NCI-H146 treated with DMSO at 0.1 percent for 48 hours (cell line): Measurements from ENCODE around the gene PERCC1.
A peak's percentile ranks its signal among the peaks of the same experiment; 100 is the strongest.

Source experiments
- DNase-seq: peaks from one replicate; lab custom pipeline; 2025; ENCODE audit not compliant: unreplicated experiment; lab: John Stamatoyannopoulos, UW

The PERCC1 gene

DNA sequence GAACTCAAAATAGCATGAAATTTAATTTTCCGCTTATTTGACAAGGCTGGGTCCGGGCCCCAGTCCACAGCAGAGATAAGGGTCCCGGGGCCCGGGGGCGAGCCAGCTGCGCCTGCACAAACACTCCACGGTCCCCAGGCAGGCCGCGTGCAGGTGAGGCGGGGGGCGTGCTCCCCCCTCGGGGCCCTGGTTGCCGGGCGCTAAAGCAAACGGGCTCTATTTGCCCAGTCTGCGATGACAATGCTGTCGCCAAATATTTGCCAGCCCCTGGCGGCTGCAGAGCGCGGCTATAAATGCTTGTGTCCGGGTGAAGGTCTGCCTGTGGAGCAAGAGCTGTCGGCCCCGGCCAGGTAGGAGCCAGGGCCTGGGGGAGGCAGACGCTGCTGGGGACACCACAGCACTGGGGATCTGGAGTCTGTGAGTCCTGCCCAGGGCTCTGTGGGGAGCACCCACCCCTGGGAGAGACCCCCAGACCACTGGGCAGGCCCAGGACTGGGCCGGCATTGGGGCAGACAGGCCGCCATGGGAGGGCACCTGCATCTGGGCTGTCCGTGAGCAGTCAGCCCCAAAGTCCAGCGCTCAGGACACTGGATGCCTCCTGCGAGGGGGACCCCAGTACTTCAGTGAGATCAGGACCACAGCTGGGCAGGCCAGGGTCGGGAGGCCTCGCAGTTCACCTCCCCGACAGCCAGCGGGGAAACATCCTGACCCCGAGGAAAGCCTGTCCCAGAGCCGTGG, at the start of gene PERCC1:
TSS of gene PERCC1 (plus strand) at position 320 of the 738 bp plus-strand sequence. CDS start 1,516 bp downstream, outside the sequence.
- DNase-seq = peak; percentile 95

DNA sequence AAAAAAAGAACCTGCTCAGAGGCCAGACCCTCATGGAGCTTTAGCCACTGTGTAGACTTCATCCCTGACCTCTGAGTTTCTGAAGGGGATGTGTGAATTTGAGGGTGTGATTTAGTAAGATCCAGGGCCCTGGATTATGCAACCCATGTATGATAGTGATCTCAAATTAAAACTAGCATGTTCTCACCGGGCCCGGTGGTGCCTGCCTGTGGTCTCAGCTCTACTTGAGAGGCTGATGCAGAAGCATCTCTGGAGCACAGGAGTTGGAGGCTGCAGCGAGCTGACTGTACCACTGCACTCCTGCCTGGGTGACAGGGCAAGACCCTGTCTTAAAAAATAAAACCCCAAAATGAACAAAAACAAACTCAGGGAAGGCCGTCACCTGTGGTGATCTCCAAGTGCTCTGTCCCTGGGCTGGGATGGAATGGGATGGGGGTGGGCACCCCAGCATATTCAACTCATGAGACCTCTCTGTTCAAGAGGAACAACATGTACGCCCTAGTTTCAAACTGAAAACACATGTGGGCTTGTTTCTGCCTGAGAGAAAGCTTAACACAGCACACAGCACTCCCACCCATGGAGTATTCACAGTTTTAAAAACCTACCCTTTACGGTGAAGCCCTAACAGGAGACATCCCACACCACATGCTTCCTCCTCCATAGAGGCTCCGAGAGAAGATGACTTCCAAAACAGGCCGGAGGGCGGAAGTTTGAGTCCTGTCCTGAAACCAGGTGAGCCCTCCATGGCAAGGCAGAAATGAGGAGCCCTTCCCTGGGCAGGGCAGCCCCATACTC, 49.1 kb upstream of the PERCC1 start:
- no peak for DNase-seq

DNA sequence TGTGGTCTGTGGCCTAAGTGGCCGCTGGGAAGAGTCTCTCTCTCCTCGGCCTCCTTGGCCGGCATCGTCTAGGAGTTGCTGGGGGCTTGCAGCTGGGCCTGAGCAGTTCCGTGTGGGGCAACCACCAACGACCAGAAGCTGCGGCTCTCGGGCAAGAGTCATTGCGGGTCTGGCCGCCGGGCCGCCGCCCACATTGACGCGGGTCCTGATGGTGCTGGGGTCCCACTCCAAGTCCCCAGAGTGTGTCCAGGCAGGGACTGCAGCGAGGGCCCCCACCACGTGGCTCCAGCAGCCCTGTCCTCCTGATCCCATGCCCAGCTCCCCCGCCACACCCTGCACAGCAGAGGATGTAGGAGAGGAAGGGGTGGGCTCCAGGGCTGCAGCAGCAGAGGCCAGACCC, 47.3 kb upstream of the PERCC1 start:
- DNase-seq = no peak

DNA sequence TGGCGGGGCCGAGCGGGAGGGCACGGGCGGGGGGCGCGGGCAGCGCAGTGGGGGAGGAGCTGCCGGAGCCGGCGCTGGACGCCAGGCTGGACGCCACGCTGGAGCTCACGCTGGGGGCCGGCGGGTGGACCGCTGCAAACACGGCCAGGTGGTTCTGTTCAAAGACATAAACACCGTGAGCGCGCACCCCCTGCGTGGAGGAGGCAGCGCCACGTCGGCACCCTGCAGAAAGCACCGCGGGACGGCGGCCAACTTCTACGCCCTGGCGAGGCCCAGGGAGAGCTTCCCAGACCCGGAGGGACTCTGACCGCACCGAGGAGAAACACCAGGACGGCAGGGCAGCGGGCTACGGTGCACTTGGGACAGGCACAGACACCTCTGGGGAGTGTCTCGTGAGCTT, 45.6 kb upstream of the PERCC1 start:
- DNase-seq = no peak

DNA sequence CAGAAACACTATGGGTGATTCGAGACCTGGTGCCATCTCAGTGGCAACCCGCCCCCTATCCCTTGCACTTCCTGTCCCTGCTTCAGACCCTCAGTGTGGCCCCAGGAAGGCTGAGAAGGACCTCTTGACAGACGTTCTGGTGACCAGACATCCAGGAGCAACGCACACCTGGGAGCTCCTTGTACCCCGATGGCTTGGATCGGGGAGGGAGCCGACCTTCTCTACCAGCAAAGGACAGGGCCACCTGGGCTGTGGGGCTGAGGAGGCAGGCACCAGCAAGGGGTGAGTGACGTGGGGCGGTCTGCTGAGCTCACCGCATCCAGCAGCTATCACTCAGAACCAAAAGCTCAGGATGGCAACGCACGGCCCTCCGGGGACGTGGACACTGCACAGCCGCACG, 43.5 kb upstream of the PERCC1 start:
- no peak for DNase-seq

DNA sequence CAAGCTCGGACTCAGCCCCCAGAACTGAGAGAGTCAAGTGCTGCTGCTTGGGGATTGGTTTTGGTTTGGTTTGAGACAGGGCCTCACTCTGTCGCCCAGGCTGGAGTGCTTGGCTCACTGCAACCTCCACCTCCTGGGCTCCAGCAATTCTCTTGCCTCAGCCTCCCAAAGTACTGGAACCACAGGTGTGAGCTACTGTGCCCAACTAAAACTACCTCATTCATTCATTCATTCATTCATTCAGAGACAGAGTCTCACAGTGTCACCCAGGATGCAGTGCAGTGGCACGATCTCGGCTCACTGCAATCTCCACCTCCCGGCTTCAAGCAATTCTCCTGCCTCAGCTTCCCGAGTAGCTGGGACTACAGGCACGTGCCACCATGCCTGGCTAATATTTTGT, 41.1 kb upstream of the PERCC1 start:
- DNase-seq = no peak

DNA sequence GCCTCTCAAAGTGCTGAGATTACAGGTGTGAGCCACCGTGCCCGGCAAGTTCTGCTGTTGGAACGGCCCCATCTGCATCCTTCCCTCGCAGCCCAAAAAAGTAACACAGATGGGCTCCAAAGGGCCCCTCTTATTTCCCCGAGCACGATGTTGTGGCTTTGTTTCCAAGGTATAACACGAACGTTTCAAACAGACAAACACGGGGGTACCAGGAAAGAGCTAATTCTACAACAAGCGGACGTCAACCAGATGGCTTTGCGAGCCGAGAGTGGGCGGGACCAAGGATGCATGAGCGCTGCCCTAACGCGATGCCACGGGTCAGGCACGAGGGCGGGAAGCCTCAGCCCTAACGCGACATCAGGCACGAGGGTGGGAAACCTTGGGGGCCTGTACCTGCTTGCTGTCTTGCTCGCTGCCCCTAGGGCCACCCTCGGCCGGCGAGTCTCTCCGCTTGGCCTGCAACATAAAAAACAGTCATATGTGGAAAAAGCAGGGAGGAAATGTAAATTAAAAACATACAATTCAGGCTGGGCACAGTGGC, 40.6 kb upstream of the PERCC1 start:
- no peak for DNase-seq

DNA sequence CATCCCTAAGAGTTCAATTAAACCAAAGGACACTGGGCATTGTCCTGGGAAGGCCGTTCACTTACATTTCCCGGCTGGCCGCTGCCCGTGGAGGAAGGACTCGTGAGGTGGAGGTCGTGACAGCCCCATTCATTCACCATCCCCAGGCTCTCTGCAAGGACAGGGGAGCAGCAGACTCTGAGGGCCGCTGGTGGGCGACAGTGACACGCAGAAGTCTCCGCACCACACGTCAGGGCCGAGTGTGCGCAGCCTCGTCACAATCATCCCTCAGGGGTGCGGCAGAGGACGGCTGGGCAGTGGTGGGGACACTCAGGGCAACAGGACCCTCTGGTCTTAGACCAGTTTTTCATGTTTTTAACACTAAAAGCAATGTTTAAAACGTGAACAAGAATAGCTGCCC, 38.1 kb upstream of the PERCC1 start:
- DNase-seq = no peak

DNA sequence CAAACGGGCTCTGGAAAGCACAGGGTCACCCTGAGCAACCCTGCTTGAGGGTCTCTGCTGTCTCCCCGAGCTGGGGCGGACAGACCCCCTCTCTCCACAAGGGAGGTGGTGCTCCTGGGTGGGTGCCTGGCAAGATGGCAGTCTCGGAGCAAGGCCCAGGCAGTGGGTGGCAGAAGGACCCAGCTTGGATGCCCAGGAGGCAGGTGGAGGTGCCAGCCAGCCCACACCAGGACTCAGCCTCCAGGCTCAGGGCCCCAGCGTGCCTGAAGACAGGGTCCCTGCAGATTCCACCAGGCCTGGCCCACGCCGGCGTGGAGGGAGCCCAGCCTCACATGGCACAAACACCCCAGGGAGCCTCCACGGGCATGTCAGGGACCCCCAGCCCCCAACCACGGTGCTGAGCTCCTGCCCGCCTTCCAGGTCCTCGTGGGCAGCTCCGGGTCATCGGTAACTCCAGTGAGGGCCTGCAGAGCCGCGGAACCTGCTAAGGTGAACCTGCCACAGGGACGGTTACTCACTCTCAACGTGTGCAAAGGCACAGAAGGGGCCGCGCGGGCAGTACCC, 37.2 kb upstream of the PERCC1 start:
- no peak for DNase-seq

DNA sequence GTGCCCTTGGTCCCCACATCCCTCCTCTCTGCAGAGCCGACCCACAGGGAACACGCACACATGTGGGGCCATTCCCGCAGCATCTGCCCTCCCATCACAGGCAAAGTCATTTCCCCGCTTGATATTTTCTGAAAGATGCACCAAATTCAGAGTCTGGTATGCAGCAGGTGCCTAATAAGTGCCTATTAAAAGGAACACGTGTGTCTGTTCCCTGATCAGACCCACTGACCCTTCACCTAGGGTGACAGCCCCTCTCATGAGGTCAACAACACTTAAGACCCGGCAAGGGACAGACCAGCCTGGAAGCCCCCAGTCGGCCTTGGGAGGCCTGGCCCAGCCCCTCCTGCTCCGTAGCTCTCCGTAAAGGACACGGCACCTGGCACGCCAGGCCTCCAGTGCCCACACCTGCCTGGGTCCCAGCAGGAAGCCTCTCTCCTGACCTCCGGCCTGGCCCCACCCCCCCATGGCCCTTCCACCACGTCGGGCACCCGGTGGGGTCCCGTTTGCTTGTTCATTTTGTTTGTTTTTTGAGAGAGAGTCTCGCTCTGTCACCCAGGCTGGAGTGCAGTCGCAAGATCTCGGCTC, 36.4 kb upstream of the PERCC1 start:
- DNase-seq = no peak

DNA sequence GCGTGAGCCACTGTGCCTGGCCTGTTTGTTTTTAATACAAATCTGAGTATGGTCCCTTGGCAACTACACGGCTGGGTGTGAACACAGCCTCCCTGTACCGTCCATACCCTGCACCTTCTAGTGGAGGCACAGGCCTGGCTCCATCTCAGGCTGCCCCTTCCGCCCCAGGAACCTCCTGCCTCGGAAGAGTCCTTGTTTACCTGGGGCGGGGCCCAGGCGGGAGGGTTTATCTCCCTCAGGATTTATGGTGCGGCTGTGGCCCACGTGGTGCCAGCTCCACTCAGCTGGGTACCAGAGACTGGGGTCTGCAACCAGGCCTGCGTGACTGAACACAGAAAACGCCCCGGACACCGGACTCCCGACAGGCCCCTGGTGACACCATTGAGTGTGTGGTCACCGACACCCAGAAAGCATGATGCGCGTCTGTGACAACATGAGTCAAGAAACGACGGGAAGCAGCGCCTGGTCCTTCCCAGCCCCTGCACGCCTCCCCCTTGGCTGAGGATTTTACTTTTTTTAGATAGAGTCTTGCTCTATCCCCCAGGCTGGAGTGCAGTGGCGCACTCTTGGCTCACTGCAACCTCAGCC, 35.3 kb upstream of the PERCC1 start:
- DNase-seq = no peak

DNA sequence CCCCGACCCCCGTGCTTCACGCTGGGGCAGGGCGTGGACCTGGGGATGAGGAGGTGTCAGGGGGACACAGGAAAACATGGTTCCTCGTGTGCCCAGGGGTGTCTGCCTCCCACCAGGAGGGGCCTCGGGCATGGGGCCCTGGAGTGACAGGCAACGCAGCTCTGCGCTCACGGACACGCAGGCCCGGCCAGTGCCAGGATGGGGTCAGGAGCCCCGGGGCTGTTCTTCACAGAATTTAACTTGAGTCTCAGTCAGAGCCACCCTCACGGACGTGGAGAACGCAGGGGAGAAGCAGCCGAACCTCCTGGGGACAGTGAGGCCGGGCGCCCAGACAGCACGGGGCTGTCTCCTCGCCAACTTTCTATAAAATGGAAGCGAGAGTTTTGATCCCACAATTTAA, 33.1 kb upstream of the PERCC1 start:
- DNase-seq = no peak

DNA sequence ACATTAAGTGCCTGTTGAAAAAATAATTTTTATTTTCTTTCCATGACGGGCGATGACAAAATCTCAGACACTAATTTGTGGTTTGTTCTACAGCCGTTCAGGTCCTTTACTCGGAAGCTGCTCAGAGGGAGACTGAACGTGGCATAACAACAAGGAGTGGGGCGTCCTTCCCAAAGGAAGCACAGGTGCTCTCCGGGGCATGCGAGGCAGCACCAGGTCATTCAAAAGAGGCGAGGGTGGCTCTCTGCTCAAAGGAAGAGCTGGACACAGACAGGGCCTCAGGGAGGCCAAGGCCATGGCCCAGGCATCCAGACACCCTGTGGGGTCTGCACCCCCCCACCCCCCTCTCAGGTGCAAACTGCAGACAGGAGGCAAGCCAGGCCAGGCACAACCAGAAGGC, 32.5 kb upstream of the PERCC1 start:
- no peak for DNase-seq

DNA sequence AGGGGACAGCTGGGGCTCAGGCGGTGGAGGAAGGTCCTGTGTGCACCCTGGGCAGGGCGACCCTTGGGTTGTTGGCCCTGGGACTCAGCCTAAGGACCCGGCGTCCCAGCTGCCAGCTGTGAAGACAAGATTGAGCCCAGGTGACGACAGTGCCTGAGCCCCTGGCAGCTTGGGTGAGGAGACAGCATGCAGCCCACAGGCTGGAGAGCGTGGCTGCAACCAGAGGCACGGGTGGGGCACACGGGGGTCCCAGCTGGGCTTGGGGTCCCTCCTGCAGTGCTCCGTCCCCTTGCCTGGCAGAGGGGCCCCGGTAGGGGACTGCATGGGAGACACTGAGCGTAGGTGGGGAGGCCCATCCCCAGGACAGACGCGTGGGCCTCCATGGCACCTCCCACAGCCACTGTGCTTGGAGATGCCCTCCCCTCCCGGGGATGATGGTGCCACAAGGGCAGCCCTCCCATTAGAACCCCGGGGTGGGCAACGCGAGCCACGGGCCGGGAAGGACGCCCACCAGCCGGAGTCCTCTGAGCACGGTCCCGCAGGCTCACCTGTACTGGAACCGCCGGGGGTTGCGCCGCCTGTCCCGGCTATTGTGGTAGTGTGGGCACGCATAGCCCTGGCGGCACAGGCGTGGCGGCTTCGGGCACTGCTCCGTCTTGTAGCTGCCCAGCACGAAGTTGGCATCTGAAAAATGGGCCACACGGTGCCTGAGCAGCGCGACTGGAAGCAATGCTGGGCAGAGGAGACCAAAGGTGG, 31.9 kb upstream of the PERCC1 start:
- DNase-seq = no peak

DNA sequence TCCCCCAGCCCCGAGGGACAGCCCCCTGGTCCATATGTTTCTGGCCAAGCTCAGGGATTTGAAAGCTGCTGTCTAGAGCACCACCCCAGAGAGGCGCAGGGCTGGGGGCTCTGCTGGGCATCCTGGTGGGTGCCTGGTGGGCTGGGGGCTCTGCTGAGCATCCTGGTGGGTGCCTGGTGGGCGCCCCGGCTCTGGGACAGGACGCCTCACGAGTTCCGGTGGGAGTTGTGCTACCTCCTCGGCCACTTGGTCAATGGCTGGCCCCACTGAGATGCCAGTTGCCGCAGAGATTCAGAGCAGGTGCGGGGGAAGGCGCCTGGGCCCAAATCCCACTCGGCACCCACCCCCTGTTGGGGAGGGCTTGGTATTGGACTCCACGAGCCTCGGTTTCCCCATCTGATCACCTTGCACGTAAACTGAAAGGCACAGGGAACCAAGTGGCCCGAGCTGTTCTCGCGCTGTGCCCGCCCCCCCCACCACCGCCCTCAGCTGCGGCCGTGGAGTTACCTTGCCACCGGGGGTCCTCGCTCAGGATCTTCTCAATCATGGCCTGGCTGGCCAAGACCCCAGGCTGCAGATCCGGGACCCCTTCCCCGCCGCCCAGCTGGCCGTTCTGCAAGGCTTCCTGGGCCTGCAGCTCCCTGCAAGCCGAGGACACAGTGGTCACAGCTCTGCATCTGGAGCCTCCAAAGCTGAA, 29.7 kb upstream of the PERCC1 start:
- DNase-seq = no peak

DNA sequence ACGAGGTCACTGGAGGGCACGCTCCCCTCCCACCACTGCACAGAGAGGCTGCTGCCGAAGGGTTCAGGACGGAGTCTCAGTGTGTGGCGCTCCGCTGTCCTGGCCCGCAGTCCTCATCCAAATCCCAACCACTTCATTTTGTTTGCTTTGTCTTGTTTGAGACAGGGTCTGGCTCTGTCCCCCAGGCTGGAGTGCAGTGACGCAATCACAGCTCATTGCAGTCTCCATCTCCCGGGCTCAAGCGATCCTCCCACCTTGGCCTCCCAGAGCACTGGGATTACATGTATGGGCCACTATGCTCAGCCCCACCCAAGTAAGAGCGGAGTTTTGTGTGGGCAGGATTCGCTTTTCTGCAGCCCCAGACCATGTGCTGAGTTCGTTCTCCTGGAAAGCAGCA, 29.1 kb upstream of the PERCC1 start:
- DNase-seq = no peak

DNA sequence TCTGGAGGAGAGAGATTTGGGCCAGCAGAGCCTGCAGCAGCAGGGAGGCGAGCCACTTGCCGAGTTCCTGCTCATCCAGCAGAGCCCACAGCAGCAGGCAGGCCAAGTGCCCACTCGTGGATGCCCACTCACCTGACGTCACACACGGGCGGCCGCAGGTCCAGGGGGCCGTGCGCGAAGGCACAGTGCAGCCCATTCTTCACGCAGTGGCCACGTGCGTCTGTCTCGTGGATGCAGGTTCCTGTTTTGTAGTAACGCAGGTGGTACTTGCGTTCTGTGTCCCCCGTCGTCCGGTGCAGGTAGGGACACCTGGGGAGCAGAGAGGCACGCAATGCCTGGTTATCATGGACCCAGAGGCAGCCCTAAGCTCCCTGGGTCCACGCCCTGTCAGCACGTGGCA, 27.8 kb upstream of the PERCC1 start:
- no peak for DNase-seq

DNA sequence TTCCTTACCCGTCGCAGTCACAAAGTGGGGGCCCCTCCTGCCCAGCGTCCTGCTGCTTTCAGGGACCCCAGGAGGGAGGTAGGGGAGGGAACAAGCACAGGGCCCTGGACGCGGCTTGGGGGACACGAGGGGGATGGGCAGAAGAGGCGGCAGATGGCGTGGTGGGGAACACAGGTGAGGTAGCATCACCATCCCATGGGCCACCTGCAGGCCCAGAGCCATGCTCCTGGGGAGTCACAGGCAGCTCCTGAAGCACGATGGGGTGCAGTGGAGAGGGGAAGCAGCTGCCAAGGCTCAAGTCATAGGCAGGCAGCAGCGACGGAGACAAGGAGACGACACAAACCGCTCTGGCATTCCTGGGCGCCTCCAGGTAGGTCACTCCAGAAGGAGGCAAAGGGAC, 27.1 kb upstream of the PERCC1 start:
- no peak for DNase-seq

DNA sequence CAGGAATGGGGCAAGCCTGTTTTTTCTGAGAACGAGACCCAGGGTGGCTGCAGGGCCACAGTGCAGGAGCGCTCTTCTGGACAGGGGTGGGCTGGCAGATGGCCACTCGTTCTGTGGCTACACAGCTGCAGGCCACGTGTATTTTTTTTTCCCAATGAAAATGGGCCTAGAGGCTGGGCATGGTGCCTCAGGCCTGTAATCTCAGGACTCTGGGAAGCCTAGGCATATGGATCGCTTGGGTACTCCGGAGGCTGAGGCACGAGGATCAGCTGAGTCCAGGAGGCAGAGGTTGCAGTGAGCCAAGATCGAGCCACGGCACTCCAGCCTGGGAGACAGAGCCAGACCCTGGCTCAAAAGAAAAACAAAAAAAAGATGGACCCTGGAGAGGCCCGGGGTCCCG, 23.1 kb upstream of the PERCC1 start:
- no peak for DNase-seq
